Osteocyte (in vitro differentiated cells): ENCODE data around the gene CHRM5. TPM values are rescaled to one million over a fixed set of nuclear protein-coding genes. Genes with fewer than 3 reads are reported as not detected.

Experiments
- DNase-seq: peaks from one replicate; pipeline ENCODE4 v3.0.0; 2021; ENCODE audit warnings: mixed read lengths; ENCODE audit not compliant: unreplicated experiment; ENCODE audit errors: extremely low spot score
- H3K27ac Mint-ChIP-seq: one replicate; pipeline ENCODE4 v1.8.0; 2021; ENCODE audit warnings: mild to moderate bottlenecking, mixed read lengths; ENCODE audit not compliant: unreplicated experiment
- H3K27me3 Mint-ChIP-seq: one replicate; pipeline ENCODE4 v1.8.0; 2021; ENCODE audit warnings: mixed read lengths; ENCODE audit not compliant: unreplicated experiment
- H3K36me3 Mint-ChIP-seq: one replicate; pipeline ENCODE4 v1.8.0; 2021; ENCODE audit warnings: mixed read lengths; ENCODE audit not compliant: unreplicated experiment
- H3K4me1 Mint-ChIP-seq: one replicate; pipeline ENCODE4 v1.8.0; 2021; ENCODE audit warnings: mixed read lengths; ENCODE audit not compliant: unreplicated experiment
- H3K4me3 Mint-ChIP-seq: one replicate; pipeline ENCODE4 v1.8.0; 2021; ENCODE audit warnings: mild to moderate bottlenecking, moderate library complexity, mixed read lengths; ENCODE audit not compliant: unreplicated experiment
- H3K9me3 Mint-ChIP-seq: one replicate; pipeline ENCODE4 v1.8.0; 2021; ENCODE audit warnings: mixed read lengths; ENCODE audit not compliant: unreplicated experiment
- total RNA-seq: library from RNA; stranded (reverse); gene quantifications from 2 replicates; pipeline ENCODE4 v1.2.1, GENCODE V29; 2021
- TF ChIP-seq, protein P1 (sequence below): fragments of 200-600 bp; sonication (generic); IDR thresholded peaks from 2 replicates; pipeline ENCODE4 v1.5.0; 2021; ENCODE audit warnings: antibody characterized with exemption, mild to moderate bottlenecking, moderate library complexity

Gene CHRM5
- total RNA-seq, 1 donor from 2014 or later, result not detected

DNA sequence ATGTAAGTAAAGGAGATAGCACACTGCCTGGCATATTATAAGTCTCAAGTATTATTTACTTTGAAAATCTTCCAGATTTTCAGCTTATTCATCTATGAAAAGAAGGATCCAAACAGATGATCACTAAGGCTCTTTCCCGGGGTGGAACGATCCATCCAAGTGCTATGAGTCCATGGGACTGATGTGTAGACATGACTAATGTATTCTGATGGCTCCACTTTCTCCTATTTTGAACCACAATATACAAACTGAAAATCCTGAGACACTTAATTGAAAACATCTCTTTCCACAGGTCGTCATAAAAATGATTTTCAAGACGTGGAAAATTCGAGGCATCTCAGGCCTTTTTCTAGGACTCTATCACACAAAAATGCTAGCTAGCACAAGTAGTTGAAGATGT, 33.4 kb upstream of the CHRM5 start:
- TF ChIP-seq, protein P1, sequence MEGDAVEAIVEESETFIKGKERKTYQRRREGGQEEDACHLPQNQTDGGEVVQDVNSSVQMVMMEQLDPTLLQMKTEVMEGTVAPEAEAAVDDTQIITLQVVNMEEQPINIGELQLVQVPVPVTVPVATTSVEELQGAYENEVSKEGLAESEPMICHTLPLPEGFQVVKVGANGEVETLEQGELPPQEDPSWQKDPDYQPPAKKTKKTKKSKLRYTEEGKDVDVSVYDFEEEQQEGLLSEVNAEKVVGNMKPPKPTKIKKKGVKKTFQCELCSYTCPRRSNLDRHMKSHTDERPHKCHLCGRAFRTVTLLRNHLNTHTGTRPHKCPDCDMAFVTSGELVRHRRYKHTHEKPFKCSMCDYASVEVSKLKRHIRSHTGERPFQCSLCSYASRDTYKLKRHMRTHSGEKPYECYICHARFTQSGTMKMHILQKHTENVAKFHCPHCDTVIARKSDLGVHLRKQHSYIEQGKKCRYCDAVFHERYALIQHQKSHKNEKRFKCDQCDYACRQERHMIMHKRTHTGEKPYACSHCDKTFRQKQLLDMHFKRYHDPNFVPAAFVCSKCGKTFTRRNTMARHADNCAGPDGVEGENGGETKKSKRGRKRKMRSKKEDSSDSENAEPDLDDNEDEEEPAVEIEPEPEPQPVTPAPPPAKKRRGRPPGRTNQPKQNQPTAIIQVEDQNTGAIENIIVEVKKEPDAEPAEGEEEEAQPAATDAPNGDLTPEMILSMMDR, result no peak
- Mint-ChIP-seq H3K36me3 (no peaks in the 10 kb centered on the region), H3K9me3 (no peaks in the 10 kb centered on the region), H3K27ac (no peak overlapping the region), H3K27me3 (no peaks in the 10 kb centered on the region), H3K4me1 (peaks cover 4% of the 10 kb centered on the region), H3K4me3 (no peak overlapping the region)
- no peak for DNase-seq

DNA sequence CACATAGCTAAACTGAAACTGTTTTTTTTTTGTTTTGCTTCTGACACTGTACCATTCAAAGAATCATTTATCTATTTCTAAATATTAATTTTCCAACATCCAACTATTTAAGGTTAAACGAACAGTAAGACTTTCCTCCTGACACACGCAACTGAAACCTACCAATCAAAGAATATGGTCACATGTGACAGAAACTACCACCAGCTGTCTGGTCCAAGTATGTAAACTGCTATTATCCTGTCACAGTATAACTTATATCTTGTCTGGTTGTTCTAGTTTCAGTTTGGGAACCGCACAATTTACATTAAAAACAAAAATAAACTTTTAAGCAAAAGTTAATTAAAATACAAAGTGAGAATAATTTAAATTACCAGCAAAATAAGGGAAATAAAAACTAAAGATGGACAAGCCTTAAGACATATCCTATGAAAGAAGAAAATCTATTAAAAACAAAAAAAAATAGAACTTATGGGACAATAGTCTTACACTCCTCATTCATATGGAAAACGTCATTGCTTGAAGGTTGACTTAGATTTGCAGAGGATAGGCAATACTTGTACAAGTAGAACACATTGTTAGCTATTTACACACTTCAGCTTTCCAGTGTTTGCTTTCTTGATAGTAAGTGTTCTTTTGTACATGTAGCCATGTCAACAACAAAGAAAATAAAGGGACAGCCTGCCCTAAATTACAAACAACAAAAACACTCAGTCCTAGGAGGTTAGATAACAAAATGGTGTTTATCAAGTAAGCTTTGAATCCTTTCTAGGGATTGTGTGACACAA, 26.8 kb upstream of the CHRM5 start:
- TF ChIP-seq, protein P1, result no peak
- H3K4me3 Mint-ChIP-seq, result no peak overlapping the region
- no peak for DNase-seq
- no peak overlapping the region for H3K27ac Mint-ChIP-seq
- H3K4me1 Mint-ChIP-seq, result no peaks in the 10 kb centered on the region
- no peaks in the 10 kb centered on the region for H3K9me3 Mint-ChIP-seq
- H3K27me3 Mint-ChIP-seq, result no peaks in the 10 kb centered on the region
- no peaks in the 10 kb centered on the region for H3K36me3 Mint-ChIP-seq

DNA sequence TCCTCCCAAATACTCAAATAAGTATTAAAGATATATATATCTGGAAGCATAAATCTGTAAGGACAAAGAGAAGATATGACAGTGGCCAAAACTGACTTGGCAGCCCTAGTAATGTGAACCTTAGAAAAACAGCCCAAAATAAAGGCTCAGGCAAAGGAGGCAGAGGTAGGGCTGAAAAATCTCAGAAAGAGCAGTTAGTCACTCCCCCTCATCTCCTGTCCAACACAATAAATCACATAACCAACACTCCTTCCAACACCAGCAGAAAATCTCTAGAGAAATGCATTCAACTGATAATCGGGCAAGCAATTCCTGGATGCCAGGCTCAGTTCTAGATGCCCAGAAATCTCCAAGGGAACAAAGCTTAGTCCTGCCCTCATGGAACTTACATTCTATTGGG, 22.1 kb upstream of the CHRM5 start:
- no peak for DNase-seq
- Mint-ChIP-seq H3K4me1 (no peaks in the 10 kb centered on the region), H3K27me3 (no peaks in the 10 kb centered on the region), H3K4me3 (no peak overlapping the region), H3K9me3 (no peaks in the 10 kb centered on the region), H3K27ac (no peak overlapping the region), H3K36me3 (no peaks in the 10 kb centered on the region)
- TF ChIP-seq, protein P1, result no peak

GRCh38 chr15:33955945-33956344, 12.4 kb upstream of the CHRM5 start:
- Mint-ChIP-seq H3K36me3 (no peaks in the 10 kb centered on the region), H3K4me3 (no peak overlapping the region), H3K4me1 (no peaks in the 10 kb centered on the region), H3K9me3 (no peaks in the 10 kb centered on the region), H3K27ac (no peak overlapping the region), H3K27me3 (no peaks in the 10 kb centered on the region)
- DNase-seq, result no peak
- TF ChIP-seq, protein P1, result no peak

- no peaks in the 10 kb centered on the region for H3K27me3 Mint-ChIP-seq
- no peaks in the 10 kb centered on the region for H3K36me3 Mint-ChIP-seq
- H3K9me3 Mint-ChIP-seq, result no peaks in the 10 kb centered on the region
- H3K27ac Mint-ChIP-seq, result no peak overlapping the region
- TF ChIP-seq, protein P1, result no peak
- DNase-seq, result no peak
- no peak overlapping the region for H3K4me3 Mint-ChIP-seq
- H3K4me1 Mint-ChIP-seq, result no peaks in the 10 kb centered on the region
Observed at GRCh38 chr15:33956397-33956796, 11.9 kb upstream of the CHRM5 start.
